HEK293T (cell line): Measurements from ENCODE around the gene MED27.

ENCODE experiments used
- FOXA1 ChIP-seq: fragments of 450-650 bp; IDR thresholded peaks from 2 replicates; pipeline ENCODE4 v1.6.1; 2016; ENCODE audit warnings: mild to moderate bottlenecking
- HDGF ChIP-seq: fragments of 450-650 bp; IDR thresholded peaks from 2 replicates; pipeline ENCODE4 v1.6.1; 2017; ENCODE audit warnings: antibody characterized with exemption, borderline replicate concordance
- PKNOX1 ChIP-seq: fragments of 450-650 bp; IDR thresholded peaks from 2 replicates; pipeline ENCODE4 v1.6.1; 2016
- SP1 ChIP-seq: fragments of 450-650 bp; IDR thresholded peaks from 2 replicates; pipeline ENCODE4 v1.6.1; 2017
- SUZ12 ChIP-seq: fragments of 450-650 bp; IDR thresholded peaks from 2 replicates; pipeline ENCODE4 v1.6.1; 2016; ENCODE audit warnings: mild to moderate bottlenecking

- TF ChIP-seq SUZ12: no peak
- no peak for TF ChIP-seq PKNOX1
- no peak for TF ChIP-seq FOXA1
- TF ChIP-seq SP1: no peak
- no peak for TF ChIP-seq HDGF
These were observed 48.0 kb downstream of the MED27 start for GRCh38 chr9:132031467-132032237.
